Measurements from ENCODE around the gene ATP8B4. TPM values are rescaled to one million over a fixed set of nuclear protein-coding genes. Genes with fewer than 3 reads are reported as not detected.

Gene ATP8B4
- total and polyA plus RNA-seq, 3 experiments from 2014 or later: 0.23 to 8.9 (median 8.5) TPM

DNA sequence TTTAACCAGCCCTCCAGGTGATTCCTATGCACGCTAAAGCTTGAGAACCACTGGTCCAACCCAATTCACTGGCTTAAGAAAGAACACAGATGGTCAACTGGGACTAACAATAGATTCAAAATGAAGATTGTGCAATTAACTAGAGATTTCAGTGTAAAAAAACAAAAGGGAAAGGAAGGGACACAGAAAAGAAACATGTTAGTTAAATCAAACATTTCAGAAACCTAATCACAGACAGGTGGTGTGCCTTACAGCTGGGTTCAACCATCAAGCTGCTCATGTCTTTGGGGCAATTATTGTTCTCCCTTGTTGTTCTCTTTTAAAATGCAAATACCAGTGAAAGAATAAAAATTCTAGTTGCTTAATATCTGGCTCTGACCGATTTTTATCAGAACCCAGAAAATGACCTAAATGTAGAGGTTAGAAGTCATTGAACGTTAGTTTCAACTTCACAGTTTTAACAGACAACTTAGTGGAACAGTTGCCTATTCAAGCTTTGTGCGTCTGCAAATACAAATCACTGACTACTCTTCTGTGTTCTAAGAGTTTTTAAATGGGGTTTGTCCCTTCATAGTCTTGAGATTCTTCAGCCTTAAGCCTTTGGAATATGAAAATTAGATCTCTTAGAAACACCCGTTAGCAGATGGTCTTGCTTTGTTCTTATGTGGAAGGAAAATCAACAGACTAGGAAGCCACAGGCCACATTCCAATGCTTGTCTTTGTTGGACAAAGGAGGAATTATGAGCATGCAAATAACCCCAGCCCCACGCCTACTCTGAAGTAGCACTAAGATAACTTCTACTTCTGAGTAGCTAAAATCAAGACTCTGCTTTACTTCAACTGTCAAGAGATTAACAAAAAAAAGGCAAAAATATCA is 223.4 kb downstream of the ATP8B4 start:
- no peaks in the 10 kb centered on the region for H3K36me3 Mint-ChIP-seq
- no peaks in the 10 kb centered on the region for H3K9me3 ChIP-seq (ENCODE audit: low read length)
- ChIA-PET CTCF (no interaction called here), POLR2A (no interaction called here)
- no peaks in the 10 kb centered on the region for H3K27me3 ChIP-seq (ENCODE audit: insufficient read depth, low read length, poor library complexity, severe bottlenecking)
- no peaks in the 10 kb centered on the region for H3K27me3 Mint-ChIP-seq
- no peak for DNase-seq
- H3K4me3 Mint-ChIP-seq: no peak overlapping the region
- H3K9me3 Mint-ChIP-seq: peaks cover 0 to 1% (median 0%) of the 10 kb centered on the region in 5 donors
- H3K27ac Mint-ChIP-seq: no peak overlapping the region
- H3K27ac ChIP-seq (ENCODE audit: low read depth, low read length): no peak overlapping the region
- H3K4me3 ChIP-seq (ENCODE audit: low read length): no peak overlapping the region
- no peaks in the 10 kb centered on the region for H3K36me3 ChIP-seq (ENCODE audit: insufficient read depth, low read length)
- H3K4me1 ChIP-seq (ENCODE audit: insufficient read depth, low read length): no peaks in the 10 kb centered on the region
- no peaks in the 10 kb centered on the region for H3K4me1 Mint-ChIP-seq

DNA sequence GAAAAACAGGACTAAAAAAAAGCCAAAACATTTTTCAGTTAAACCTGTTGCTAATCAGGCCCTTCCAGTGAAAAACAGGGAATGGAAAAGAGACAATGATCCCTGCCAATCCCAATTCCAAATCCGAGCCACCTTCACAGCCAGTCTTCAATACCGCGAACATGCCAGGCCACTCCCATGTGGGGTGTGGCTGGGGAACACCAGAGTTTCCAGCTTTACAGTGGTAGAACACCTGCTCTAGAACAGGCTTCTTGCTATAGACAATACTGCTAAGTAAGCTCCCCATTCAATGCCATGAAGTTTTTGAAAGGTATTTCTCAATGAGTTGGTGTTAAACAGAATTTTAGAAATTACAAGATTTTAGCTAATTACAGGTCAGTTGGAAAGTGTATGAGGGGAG is 228.3 kb downstream of the ATP8B4 start:
- Mint-ChIP-seq H3K36me3 (no peaks in the 10 kb centered on the region), H3K4me1 (no peaks in the 10 kb centered on the region), H3K9me3 (peaks cover 0 to 1% (median 0%) of the 10 kb centered on the region in 5 donors), H3K4me3 (no peak overlapping the region), H3K27ac (no peak overlapping the region), H3K27me3 (no peaks in the 10 kb centered on the region)
- CTCF ChIA-PET: no interaction called here
- POLR2A ChIA-PET: no interaction called here
- Histone ChIP-seq H3K4me1 (ENCODE audit: insufficient read depth, low read length) (no peaks in the 10 kb centered on the region), H3K27me3 (ENCODE audit: insufficient read depth, low read length, poor library complexity, severe bottlenecking) (no peaks in the 10 kb centered on the region), H3K9me3 (ENCODE audit: low read length) (no peaks in the 10 kb centered on the region), H3K27ac (ENCODE audit: low read depth, low read length) (no peak overlapping the region), H3K36me3 (ENCODE audit: insufficient read depth, low read length) (no peaks in the 10 kb centered on the region), H3K4me3 (ENCODE audit: low read length) (no peak overlapping the region)
- no peak for DNase-seq

DNA sequence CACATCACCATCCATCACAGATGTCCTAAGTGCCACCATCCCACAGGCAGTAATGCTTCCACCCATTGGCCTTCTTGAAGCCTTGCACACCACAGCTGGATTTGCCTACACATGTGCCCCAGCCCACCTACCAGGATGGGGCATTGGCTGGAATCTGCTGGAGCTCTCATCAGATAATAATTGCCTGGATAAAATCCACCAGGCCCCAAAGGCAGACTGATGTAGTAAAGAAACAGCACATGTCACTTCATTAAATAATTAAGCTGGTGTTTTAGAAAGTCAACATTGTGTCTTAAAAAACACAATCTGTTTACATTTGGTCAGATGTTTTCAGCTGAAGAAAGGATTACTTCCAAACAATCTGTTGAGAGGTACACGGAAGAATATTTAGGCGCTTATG is 229.5 kb downstream of the ATP8B4 start:
- no peak overlapping the region for H3K4me3 Mint-ChIP-seq
- POLR2A ChIA-PET: interaction anchor here (0.5 kb wide), 1 partner anchor 556 kb away, joined by 5 read pairs; no protein-coding TSS in a partner anchor
- Histone ChIP-seq H3K36me3 (ENCODE audit: insufficient read depth, low read length) (no peaks in the 10 kb centered on the region), H3K27me3 (ENCODE audit: insufficient read depth, low read length, poor library complexity, severe bottlenecking) (no peaks in the 10 kb centered on the region), H3K4me1 (ENCODE audit: insufficient read depth, low read length) (no peaks in the 10 kb centered on the region), H3K4me3 (ENCODE audit: low read length) (no peak overlapping the region), H3K27ac (ENCODE audit: low read depth, low read length) (no peak overlapping the region), H3K9me3 (ENCODE audit: low read length) (no peaks in the 10 kb centered on the region)
- H3K4me1 Mint-ChIP-seq: no peaks in the 10 kb centered on the region
- H3K9me3 Mint-ChIP-seq: peaks cover 0 to 1% (median 0%) of the 10 kb centered on the region in 5 donors
- H3K27ac Mint-ChIP-seq: no peak overlapping the region
- no peaks in the 10 kb centered on the region for H3K36me3 Mint-ChIP-seq
- H3K27me3 Mint-ChIP-seq: no peaks in the 10 kb centered on the region
- CTCF ChIA-PET: no interaction called here
- DNase-seq: no peak

DNA sequence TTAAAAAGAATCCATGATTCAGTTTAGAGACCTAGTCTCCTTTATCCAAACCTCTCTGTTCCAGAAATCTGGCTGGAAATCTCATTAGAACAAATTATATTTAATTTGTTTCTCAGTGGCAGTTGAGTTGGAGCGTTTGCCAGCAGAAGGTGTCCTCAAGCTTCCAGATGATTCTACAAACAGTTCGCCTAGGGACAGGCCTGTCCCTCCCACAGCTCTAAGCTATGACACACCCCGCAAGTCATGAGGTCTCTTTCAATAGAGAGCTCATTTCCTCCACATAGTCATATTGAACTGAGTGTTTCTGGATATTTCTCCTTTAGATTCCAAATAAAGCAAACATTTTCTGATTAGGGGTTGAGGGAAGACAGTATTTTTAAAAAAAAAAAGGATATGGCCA is 230.3 kb downstream of the ATP8B4 start:
- Mint-ChIP-seq H3K27me3 (no peaks in the 10 kb centered on the region), H3K4me1 (no peaks in the 10 kb centered on the region), H3K27ac (no peak overlapping the region), H3K36me3 (no peaks in the 10 kb centered on the region), H3K4me3 (no peak overlapping the region), H3K9me3 (no peaks in the 10 kb centered on the region)
- Histone ChIP-seq H3K27me3 (ENCODE audit: insufficient read depth, low read length, poor library complexity, severe bottlenecking) (no peaks in the 10 kb centered on the region), H3K9me3 (ENCODE audit: low read length) (no peaks in the 10 kb centered on the region), H3K4me3 (ENCODE audit: low read length) (no peak overlapping the region), H3K27ac (ENCODE audit: low read depth, low read length) (no peak overlapping the region), H3K4me1 (ENCODE audit: insufficient read depth, low read length) (no peaks in the 10 kb centered on the region), H3K36me3 (ENCODE audit: insufficient read depth, low read length) (no peaks in the 10 kb centered on the region)
- DNase-seq: no peak
- ChIA-PET CTCF (interaction anchor here (1.4 kb wide), 1 partner anchor 12 kb away, joined by 3 read pairs; no protein-coding TSS in a partner anchor), POLR2A (no interaction called here)

DNA sequence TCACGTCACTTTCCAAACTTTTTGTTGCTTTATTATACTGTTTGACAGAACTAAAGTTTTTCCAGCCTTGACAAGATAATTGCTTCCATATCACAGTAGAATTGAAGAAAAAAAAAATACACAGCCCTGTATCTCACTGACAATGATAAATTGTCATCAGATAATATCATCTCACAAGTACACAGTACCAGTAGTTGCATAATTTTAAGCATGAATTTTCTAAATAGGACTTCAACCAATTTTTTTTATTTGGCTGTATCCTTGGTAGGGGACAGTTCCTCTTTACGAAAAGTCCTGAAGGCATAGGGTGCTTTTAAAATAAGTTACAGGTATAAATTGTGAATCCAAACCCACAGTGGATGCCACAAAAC is 230.7 kb downstream of the ATP8B4 start:
- POLR2A ChIA-PET: no interaction called here
- no peaks in the 10 kb centered on the region for H3K36me3 Mint-ChIP-seq
- no peak for DNase-seq

DNA sequence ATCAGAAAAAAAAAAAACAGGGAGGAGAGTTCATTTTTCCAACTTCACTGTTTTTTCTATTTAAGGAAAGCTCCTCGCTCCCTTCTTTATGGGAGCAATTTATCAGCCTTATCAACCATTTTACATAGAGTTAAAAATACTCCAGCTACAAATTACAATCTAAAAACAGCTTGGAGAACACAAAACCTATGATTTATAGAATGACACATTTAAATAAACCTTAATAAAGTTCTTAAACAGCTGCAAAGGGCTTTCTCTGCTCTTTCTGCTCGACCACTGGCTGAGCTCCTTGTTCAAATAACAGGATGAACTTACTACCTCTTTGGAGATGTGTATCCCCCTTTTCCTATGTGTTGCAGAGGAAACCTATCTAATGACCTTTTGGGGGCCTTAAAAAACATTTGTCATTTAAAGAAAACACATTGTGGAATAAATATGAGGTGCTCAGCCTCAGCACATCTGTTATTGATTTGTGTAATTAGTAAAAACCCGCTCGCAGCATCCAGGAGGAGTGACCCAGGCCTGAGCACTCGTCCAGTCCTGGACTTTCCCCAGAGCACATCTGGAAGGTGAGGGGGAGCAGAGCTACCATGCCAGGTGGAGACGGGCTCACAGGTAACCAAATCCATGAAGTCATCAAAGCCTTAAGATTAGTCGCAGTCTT is 231.2 kb downstream of the ATP8B4 start:
- Mint-ChIP-seq H3K36me3 (no peaks in the 10 kb centered on the region), H3K4me1 (no peaks in the 10 kb centered on the region), H3K9me3 (no peaks in the 10 kb centered on the region), H3K4me3 (no peak overlapping the region), H3K27ac (no peak overlapping the region), H3K27me3 (no peaks in the 10 kb centered on the region)
- no peak overlapping the region for H3K27ac ChIP-seq (ENCODE audit: low read depth, low read length)
- H3K4me1 ChIP-seq (ENCODE audit: insufficient read depth, low read length): no peaks in the 10 kb centered on the region
- no peak for DNase-seq
- POLR2A ChIA-PET: no interaction called here
- no peaks in the 10 kb centered on the region for H3K36me3 ChIP-seq (ENCODE audit: insufficient read depth, low read length)
- no peak overlapping the region for H3K4me3 ChIP-seq (ENCODE audit: low read length)
- H3K27me3 ChIP-seq (ENCODE audit: insufficient read depth, low read length, poor library complexity, severe bottlenecking): no peaks in the 10 kb centered on the region
- CTCF ChIA-PET: interaction anchor here (1.4 kb wide), 1 partner anchor 11 kb away, joined by 3 read pairs; no protein-coding TSS in a partner anchor
- H3K9me3 ChIP-seq (ENCODE audit: low read length): no peaks in the 10 kb centered on the region

More for the DNA sequence above, 230.7 kb downstream of the ATP8B4 start:
- no peaks in the 10 kb centered on the region for H3K4me1 ChIP-seq (ENCODE audit: insufficient read depth, low read length)
- no peak overlapping the region for H3K27ac Mint-ChIP-seq
- H3K4me3 ChIP-seq (ENCODE audit: low read length): no peak overlapping the region
- H3K27ac ChIP-seq (ENCODE audit: low read depth, low read length): no peak overlapping the region
- H3K27me3 Mint-ChIP-seq: no peaks in the 10 kb centered on the region
- no peaks in the 10 kb centered on the region for H3K4me1 Mint-ChIP-seq
- H3K27me3 ChIP-seq (ENCODE audit: insufficient read depth, low read length, poor library complexity, severe bottlenecking): no peaks in the 10 kb centered on the region
- no peak overlapping the region for H3K4me3 Mint-ChIP-seq
- H3K9me3 Mint-ChIP-seq: no peaks in the 10 kb centered on the region
- no peaks in the 10 kb centered on the region for H3K9me3 ChIP-seq (ENCODE audit: low read length)
- H3K36me3 ChIP-seq (ENCODE audit: insufficient read depth, low read length): no peaks in the 10 kb centered on the region
- CTCF ChIA-PET: interaction anchor here (1.4 kb wide), 1 partner anchor 12 kb away, joined by 3 read pairs; no protein-coding TSS in a partner anchor

DNA sequence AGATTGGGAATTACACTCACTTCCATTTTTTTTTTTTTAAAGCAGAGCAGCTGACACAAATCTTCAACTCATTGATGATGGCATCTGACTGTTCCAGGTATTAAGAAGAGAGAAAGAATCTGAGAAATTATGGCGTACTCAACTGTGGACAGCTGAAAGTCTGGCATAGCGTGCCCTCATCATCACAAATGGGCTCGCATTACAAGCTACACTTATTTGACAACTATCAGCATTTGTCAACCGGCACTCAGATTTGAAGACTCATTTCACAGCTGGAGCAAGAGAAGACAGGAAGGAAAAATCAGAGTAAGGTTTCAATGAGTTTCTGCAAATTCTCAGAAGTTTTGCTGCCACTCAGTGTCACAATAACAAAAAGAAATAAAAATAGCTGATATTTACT is 235.9 kb downstream of the ATP8B4 start:
- H3K27me3 Mint-ChIP-seq: no peaks in the 10 kb centered on the region
- Histone ChIP-seq H3K9me3 (ENCODE audit: low read length) (no peaks in the 10 kb centered on the region), H3K4me1 (ENCODE audit: insufficient read depth, low read length) (no peaks in the 10 kb centered on the region), H3K27ac (ENCODE audit: low read depth, low read length) (no peak overlapping the region), H3K27me3 (ENCODE audit: insufficient read depth, low read length, poor library complexity, severe bottlenecking) (no peaks in the 10 kb centered on the region), H3K36me3 (ENCODE audit: insufficient read depth, low read length) (no peaks in the 10 kb centered on the region), H3K4me3 (ENCODE audit: low read length) (no peak overlapping the region)
- ChIA-PET CTCF (no interaction called here), POLR2A (no interaction called here)
- peak overlapping the region in 1 of 8 donors; percentile 69 for H3K27ac Mint-ChIP-seq
- no peaks in the 10 kb centered on the region for H3K9me3 Mint-ChIP-seq
- no peaks in the 10 kb centered on the region for H3K4me1 Mint-ChIP-seq
- no peak overlapping the region for H3K4me3 Mint-ChIP-seq
- DNase-seq: no peak
- no peaks in the 10 kb centered on the region for H3K36me3 Mint-ChIP-seq

DNA sequence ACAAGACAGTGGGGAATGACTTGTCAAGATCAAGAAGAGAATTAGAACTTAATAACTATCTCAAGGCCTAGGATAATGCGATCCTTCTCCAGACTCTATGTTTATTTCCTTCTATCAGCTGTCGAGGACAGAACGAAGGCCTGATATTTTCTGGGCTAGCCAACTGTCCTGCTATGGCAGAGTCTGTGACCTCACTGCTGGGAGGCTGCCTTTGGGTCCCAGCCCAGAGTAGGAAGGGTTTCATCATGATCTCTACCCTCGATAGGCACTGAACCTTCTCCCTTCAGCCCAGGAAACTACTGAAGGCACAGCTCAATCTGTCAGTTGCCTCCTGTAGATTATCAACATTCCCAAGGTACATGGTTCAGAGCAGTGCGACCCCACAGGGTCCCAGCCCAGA is 237.2 kb downstream of the ATP8B4 start:
- no peaks in the 10 kb centered on the region for H3K36me3 ChIP-seq (ENCODE audit: insufficient read depth, low read length)
- no peaks in the 10 kb centered on the region for H3K4me1 ChIP-seq (ENCODE audit: insufficient read depth, low read length)
- no peak overlapping the region for H3K27ac ChIP-seq (ENCODE audit: low read depth, low read length)
- H3K4me1 Mint-ChIP-seq: no peaks in the 10 kb centered on the region
- H3K27me3 ChIP-seq (ENCODE audit: insufficient read depth, low read length, poor library complexity, severe bottlenecking): no peaks in the 10 kb centered on the region
- no peak overlapping the region for H3K4me3 ChIP-seq (ENCODE audit: low read length)
- no peaks in the 10 kb centered on the region for H3K9me3 Mint-ChIP-seq
- no peak for DNase-seq
- H3K36me3 Mint-ChIP-seq: no peaks in the 10 kb centered on the region
- H3K27ac Mint-ChIP-seq: no peak overlapping the region
- POLR2A ChIA-PET: no interaction called here
- CTCF ChIA-PET: no interaction called here
- H3K4me3 Mint-ChIP-seq: no peak overlapping the region
- no peaks in the 10 kb centered on the region for H3K27me3 Mint-ChIP-seq
- H3K9me3 ChIP-seq (ENCODE audit: low read length): no peaks in the 10 kb centered on the region

All from CD8-positive, alpha-beta memory T cell (primary cell).